Caco-2 (cell line): ENCODE results near the gene ATG9B. TPM values are rescaled to one million over a fixed set of nuclear protein-coding genes. Genes with fewer than 3 reads are reported as not detected.
A peak's percentile ranks its signal among the peaks of the same experiment; 100 is the strongest.

Source experiments
- BruUV-seq: library from RNA; stranded (reverse); fragments of 400-500 nt; replicated peaks from 2 replicates; lab custom pipeline; 2021; lab: Mats Ljungman, UMichigan
- CTCF ChIA-PET: fragments of 300-600 bp; sonication (Branson Sonifier 250); formaldehyde crosslinking; loops from one replicate; lab custom pipeline; 2022; ENCODE audit warnings: antibody characterized with exemption; lab: Charles Lee
- POLR2A ChIA-PET: fragments of 300-600 bp; sonication (Branson Sonifier 250); formaldehyde crosslinking; loops from one replicate; lab custom pipeline; 2022; ENCODE audit warnings: antibody characterized with exemption; lab: Charles Lee
- DNase-seq, 2 experiments: peaks; one replicate each; pipeline versions ENCODE4 v3.0.0 to v3.0.0-alpha.2; 2020 to 2022
- H3K27me3 ChIP-seq: replicated peaks from 2 replicates; pipeline ENCODE4 v1.6.0; 2011; ENCODE audit warnings: low read length; ENCODE audit not compliant: control insufficient read depth, insufficient read depth
- H3K36me3 ChIP-seq: 2 replicates; pipeline ENCODE4 v1.5.1; 2011; ENCODE audit warnings: low read length; ENCODE audit not compliant: control insufficient read depth, insufficient read depth
- H3K4me1 ChIP-seq: fragments of 250-450 bp; sonication (Bioruptor Pico); 2 replicates; pipeline ENCODE4 v1.5.1; 2020; ENCODE audit warnings: mild to moderate bottlenecking
- H3K4me3 ChIP-seq: 2 replicates; pipeline ENCODE4 v1.5.1; 2011; ENCODE audit warnings: low read depth, mild to moderate bottlenecking, control low read depth, low read length
- H3K9me3 ChIP-seq: fragments of 250-450 bp; sonication (Bioruptor Pico); 2 replicates; pipeline ENCODE4 v1.5.1; 2020; ENCODE audit warnings: mild to moderate bottlenecking, moderate library complexity
- H3K27ac Mint-ChIP-seq: one replicate; pipeline ENCODE4 v1.8.0; 2022; ENCODE audit warnings: mixed read lengths; ENCODE audit not compliant: unreplicated experiment
- H3K27me3 Mint-ChIP-seq: one replicate; pipeline ENCODE4 v1.8.0; 2022; ENCODE audit warnings: mixed read lengths; ENCODE audit not compliant: insufficient read depth, unreplicated experiment
- H3K36me3 Mint-ChIP-seq: one replicate; pipeline ENCODE4 v1.8.0; 2022; ENCODE audit warnings: mild to moderate bottlenecking, mixed read lengths; ENCODE audit not compliant: insufficient read depth, unreplicated experiment
- H3K4me1 Mint-ChIP-seq: one replicate; pipeline ENCODE4 v1.8.0; 2022; ENCODE audit warnings: low read depth, mixed read lengths; ENCODE audit not compliant: unreplicated experiment
- H3K4me3 Mint-ChIP-seq: one replicate; pipeline ENCODE4 v1.8.0; 2022; ENCODE audit warnings: mild to moderate bottlenecking, moderate library complexity, mixed read lengths; ENCODE audit not compliant: unreplicated experiment
- H3K9me3 Mint-ChIP-seq: one replicate; pipeline ENCODE4 v1.8.0; 2022; ENCODE audit warnings: mixed read lengths; ENCODE audit not compliant: unreplicated experiment
- intact Hi-C: fragments of 100-400 bp; cut with micrococcal nuclease; formaldehyde crosslinking; loops from one replicate; pipeline ENCODE4 v1.10.0; 2022; ENCODE audit not compliant: unreplicated experiment
- total RNA-seq: library from RNA; stranded (reverse); gene quantifications from 2 replicates; pipeline ENCODE4 v1.2.3, GENCODE V29; 2022
- TF ChIP-seq, protein P1 (sequence below), 2 experiments: fragments of 200-600 bp in 1 of 2; IDR thresholded peaks; 1 replicate in 1 of 2; 2 replicates in 1 of 2; pipeline versions ENCODE4 v1.5.1 to v1.8.0; 2011 to 2022; ENCODE audit warnings: antibody characterized with exemption in 1 of 2, control low read depth in 1 of 2, inconsistent platforms in 1 of 2, low read depth in 1 of 2, low read length in 1 of 2, mild to moderate bottlenecking in 1 of 2, moderate library complexity in 1 of 2; ENCODE audit not compliant: insufficient read depth in 1 of 2, severe bottlenecking in 1 of 2, unreplicated experiment in 1 of 2

Gene ATG9B
- total RNA-seq, 1 experiment from 2014 or later: 4.3 TPM

DNA sequence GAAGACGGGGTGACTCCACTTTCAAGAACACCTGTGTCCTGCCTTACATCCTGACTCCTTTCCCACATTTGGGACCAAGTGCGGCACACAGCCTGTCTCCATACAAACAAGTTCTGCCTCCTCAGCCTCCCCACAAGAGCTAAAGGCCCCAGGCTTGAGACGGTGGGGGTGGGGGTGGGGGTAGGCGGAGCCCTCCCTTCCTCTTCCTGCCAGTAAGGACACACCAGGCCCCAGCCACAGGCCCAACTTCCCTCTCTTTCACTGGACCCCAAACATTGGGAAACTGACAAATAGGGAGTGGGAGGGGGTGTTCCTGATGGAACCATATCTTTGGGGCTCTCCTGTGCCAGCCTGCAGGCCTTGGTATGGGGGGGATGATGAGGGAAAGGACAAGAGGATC lies 28.8 kb upstream of the ATG9B start:
- no peak overlapping the region for H3K27ac Mint-ChIP-seq
- peaks cover 11% of the 10 kb centered on the region for H3K4me1 Mint-ChIP-seq
- H3K4me3 Mint-ChIP-seq: no peak overlapping the region
- no TSS peak for BruUV-seq
- ChIA-PET POLR2A (no interaction called here), CTCF (no interaction called here)
- TF ChIP-seq, protein P1, sequence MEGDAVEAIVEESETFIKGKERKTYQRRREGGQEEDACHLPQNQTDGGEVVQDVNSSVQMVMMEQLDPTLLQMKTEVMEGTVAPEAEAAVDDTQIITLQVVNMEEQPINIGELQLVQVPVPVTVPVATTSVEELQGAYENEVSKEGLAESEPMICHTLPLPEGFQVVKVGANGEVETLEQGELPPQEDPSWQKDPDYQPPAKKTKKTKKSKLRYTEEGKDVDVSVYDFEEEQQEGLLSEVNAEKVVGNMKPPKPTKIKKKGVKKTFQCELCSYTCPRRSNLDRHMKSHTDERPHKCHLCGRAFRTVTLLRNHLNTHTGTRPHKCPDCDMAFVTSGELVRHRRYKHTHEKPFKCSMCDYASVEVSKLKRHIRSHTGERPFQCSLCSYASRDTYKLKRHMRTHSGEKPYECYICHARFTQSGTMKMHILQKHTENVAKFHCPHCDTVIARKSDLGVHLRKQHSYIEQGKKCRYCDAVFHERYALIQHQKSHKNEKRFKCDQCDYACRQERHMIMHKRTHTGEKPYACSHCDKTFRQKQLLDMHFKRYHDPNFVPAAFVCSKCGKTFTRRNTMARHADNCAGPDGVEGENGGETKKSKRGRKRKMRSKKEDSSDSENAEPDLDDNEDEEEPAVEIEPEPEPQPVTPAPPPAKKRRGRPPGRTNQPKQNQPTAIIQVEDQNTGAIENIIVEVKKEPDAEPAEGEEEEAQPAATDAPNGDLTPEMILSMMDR (IDR thresholded peaks at IDR 0.05; ENCODE audit: insufficient read depth in 1 of 2, low read depth in 1 of 2, low read length in 1 of 2, severe bottlenecking in 1 of 2, unreplicated experiment in 1 of 2): no peak
- Histone ChIP-seq H3K4me1 (0 out of 2 replicates have a peak, but pooled peaks cover 8% of the 10 kb centered on the region), H3K36me3 (no peaks in the 10 kb centered on the region; the same call in 1 of the 2 replicates), H3K9me3 (no peaks in the 10 kb centered on the region), H3K4me3 (no peak overlapping the region), H3K27me3 (no peaks in the 10 kb centered on the region)
- intact Hi-C loops: no loop called here
- no peak for DNase-seq
- no peaks in the 10 kb centered on the region for H3K9me3 Mint-ChIP-seq
- no peaks in the 10 kb centered on the region for H3K36me3 Mint-ChIP-seq
- H3K27me3 Mint-ChIP-seq: peaks cover 4% of the 10 kb centered on the region

DNA sequence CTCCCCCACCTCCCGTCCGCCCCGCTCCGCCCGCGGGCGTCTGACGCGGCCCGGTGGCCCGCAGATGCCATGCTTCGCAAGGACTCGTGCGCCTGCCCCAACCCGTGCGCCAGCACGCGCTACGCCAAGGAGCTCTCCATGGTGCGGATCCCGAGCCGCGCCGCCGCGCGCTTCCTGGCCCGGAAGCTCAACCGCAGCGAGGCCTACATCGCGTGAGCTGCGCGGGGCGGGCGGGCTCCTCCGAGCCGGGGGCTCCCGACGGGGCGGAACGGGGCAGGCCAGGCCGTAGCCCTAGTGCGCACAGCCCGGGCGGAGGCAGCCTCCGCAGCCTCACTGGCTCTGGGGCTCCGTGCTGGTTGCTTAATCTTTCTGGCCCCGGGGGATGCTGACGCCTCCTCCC lies 26.8 kb upstream of the ATG9B start:
- POLR2A ChIA-PET: interaction anchor here (0.6 kb wide), 1 partner anchor 469 kb away, joined by 3 read pairs; no protein-coding TSS in a partner anchor
- Histone ChIP-seq H3K36me3 (no peaks in the 10 kb centered on the region; the same call in 1 of the 2 replicates), H3K4me1 (no peaks in the 10 kb centered on the region), H3K9me3 (no peaks in the 10 kb centered on the region), H3K4me3 (no peak overlapping the region), H3K27me3 (no peaks in the 10 kb centered on the region)
- no peaks in the 10 kb centered on the region for H3K9me3 Mint-ChIP-seq
- intact Hi-C loops: no loop called here
- no peak overlapping the region for H3K4me3 Mint-ChIP-seq
- BruUV-seq: no TSS peak
- H3K27me3 Mint-ChIP-seq: peaks cover 4% of the 10 kb centered on the region
- no peaks in the 10 kb centered on the region for H3K36me3 Mint-ChIP-seq
- TF ChIP-seq, protein P1 (IDR thresholded peaks at IDR 0.05; ENCODE audit: insufficient read depth in 1 of 2, low read depth in 1 of 2, low read length in 1 of 2, severe bottlenecking in 1 of 2, unreplicated experiment in 1 of 2): no peak
- H3K27ac Mint-ChIP-seq: no peak overlapping the region
- peak in 1 of 2 experiments; percentile 59 for DNase-seq
- CTCF ChIA-PET: no interaction called here
- no peaks in the 10 kb centered on the region for H3K4me1 Mint-ChIP-seq

- H3K27me3 Mint-ChIP-seq: peaks cover 4% of the 10 kb centered on the region
- Histone ChIP-seq H3K4me3 (no peak overlapping the region), H3K36me3 (no peaks in the 10 kb centered on the region), H3K4me1 (no peaks in the 10 kb centered on the region), H3K27me3 (no peaks in the 10 kb centered on the region), H3K9me3 (no peaks in the 10 kb centered on the region)
- BruUV-seq: no TSS peak
- intact Hi-C loops: no loop called here
- ChIA-PET CTCF (no interaction called here), POLR2A (interaction anchor here (0.6 kb wide), 1 partner anchor 1835 kb away, joined by 4 read pairs; no protein-coding TSS in a partner anchor)
- no peak for DNase-seq
- no peaks in the 10 kb centered on the region for H3K4me1 Mint-ChIP-seq
- no peaks in the 10 kb centered on the region for H3K36me3 Mint-ChIP-seq
- TF ChIP-seq, protein P1 (IDR thresholded peaks at IDR 0.05; ENCODE audit: insufficient read depth in 1 of 2, low read depth in 1 of 2, low read length in 1 of 2, severe bottlenecking in 1 of 2, unreplicated experiment in 1 of 2): no peak
- H3K27ac Mint-ChIP-seq: no peak overlapping the region
- H3K4me3 Mint-ChIP-seq: no peak overlapping the region
- no peaks in the 10 kb centered on the region for H3K9me3 Mint-ChIP-seq
Measured at GRCh38 chr7:151048911-151049463, 24.7 kb upstream of the ATG9B start.
